ENCODE measurements around the gene GRPEL1. TPM values are rescaled to one million over a fixed set of nuclear protein-coding genes. Genes with fewer than 3 reads are reported as not detected.

The GRPEL1 gene
- total RNA-seq, 1 experiment from 2014 or later: 26.2 TPM

- Histone ChIP-seq H3K36me3 (no peaks in the 10 kb centered on the region), H3K9me3 (no peaks in the 10 kb centered on the region), H3K27me3 (no peaks in the 10 kb centered on the region), H3K4me3 (no peak overlapping the region)
- peak; percentile 25 for DNase-seq
Measured at GRCh38 chr4:7074426-7074825, 6.6 kb upstream of the GRPEL1 start.

- Histone ChIP-seq H3K9me3 (no peaks in the 10 kb centered on the region), H3K4me3 (no peak overlapping the region), H3K36me3 (no peaks in the 10 kb centered on the region), H3K27me3 (no peaks in the 10 kb centered on the region)
- peak; percentile 25 for DNase-seq
Measured at GRCh38 chr4:7073526-7074390, 5.9 kb upstream of the GRPEL1 start.

GRCh38 chr4:7073059-7073458 lies 5.2 kb upstream of the GRPEL1 start:
- H3K4me3 ChIP-seq: no peak overlapping the region

GRCh38 chr4:7070729-7071511 lies 3.1 kb upstream of the GRPEL1 start:
- peaks cover 8% of the 10 kb centered on the region; the same call in 1 of the 2 replicates for H3K36me3 ChIP-seq
- H3K4me3 ChIP-seq: no peak overlapping the region
- H3K27me3 ChIP-seq: no peaks in the 10 kb centered on the region
- DNase-seq: peak; percentile 35
- H3K9me3 ChIP-seq: no peaks in the 10 kb centered on the region

More at GRCh38 chr4:7073059-7073458, 5.2 kb upstream of the GRPEL1 start:
- Histone ChIP-seq H3K27me3 (no peaks in the 10 kb centered on the region), H3K36me3 (no peaks in the 10 kb centered on the region), H3K9me3 (no peaks in the 10 kb centered on the region)
- DNase-seq: no peak

GRCh38 chr4:7068883-7069282 lies 1.0 kb upstream of the GRPEL1 start:
- Histone ChIP-seq H3K9me3 (no peaks in the 10 kb centered on the region), H3K36me3 (peaks cover 16% of the 10 kb centered on the region), H3K4me3 (peak overlapping the region; percentile 76), H3K27me3 (no peaks in the 10 kb centered on the region)
- no peak for DNase-seq

- Histone ChIP-seq H3K9me3 (no peaks in the 10 kb centered on the region), H3K36me3 (peaks cover 21% of the 10 kb centered on the region)
- DNase-seq: no peak
Measured at GRCh38 chr4:7068279-7068842, 497 bp upstream of the GRPEL1 start.

GRCh38 chr4:7067126-7067451 lies 775 bp downstream of the GRPEL1 start:
- no peak for DNase-seq
- peaks cover 28% of the 10 kb centered on the region for H3K36me3 ChIP-seq
- H3K9me3 ChIP-seq: no peaks in the 10 kb centered on the region
- H3K4me3 ChIP-seq: peak overlapping the region; percentile 76
- H3K27me3 ChIP-seq: no peaks in the 10 kb centered on the region

More at GRCh38 chr4:7068279-7068842, 497 bp upstream of the GRPEL1 start:
- Histone ChIP-seq H3K27me3 (no peaks in the 10 kb centered on the region), H3K4me3 (peak overlapping the region; percentile 76)

- no peak for DNase-seq
- Histone ChIP-seq H3K27me3 (no peaks in the 10 kb centered on the region), H3K4me3 (peak overlapping the region; percentile 76), H3K36me3 (peaks cover 30% of the 10 kb centered on the region), H3K9me3 (no peaks in the 10 kb centered on the region)
Measured at GRCh38 chr4:7066493-7066892, 1.4 kb downstream of the GRPEL1 start.

- Histone ChIP-seq H3K9me3 (no peaks in the 10 kb centered on the region), H3K4me3 (no peak overlapping the region; the same call in 1 of the 2 replicates), H3K36me3 (peaks cover 32% of the 10 kb centered on the region), H3K27me3 (no peaks in the 10 kb centered on the region)
- no peak for DNase-seq
Measured at GRCh38 chr4:7066006-7066405, 1.9 kb downstream of the GRPEL1 start.

- Histone ChIP-seq H3K9me3 (no peaks in the 10 kb centered on the region), H3K36me3 (peaks cover 48% of the 10 kb centered on the region)
Measured at GRCh38 chr4:7063362-7063761, 4.5 kb downstream of the GRPEL1 start.

GRCh38 chr4:7062816-7063215 lies 5.0 kb downstream of the GRPEL1 start:
- peaks cover 48% of the 10 kb centered on the region for H3K36me3 ChIP-seq
- no peaks in the 10 kb centered on the region for H3K27me3 ChIP-seq
- H3K4me3 ChIP-seq: no peak overlapping the region
- H3K9me3 ChIP-seq: no peaks in the 10 kb centered on the region
- no peak for DNase-seq

More at GRCh38 chr4:7063362-7063761, 4.5 kb downstream of the GRPEL1 start:
- no peaks in the 10 kb centered on the region for H3K27me3 ChIP-seq
- DNase-seq: no peak
- H3K4me3 ChIP-seq: no peak overlapping the region

- Histone ChIP-seq H3K36me3 (peaks cover 47% of the 10 kb centered on the region), H3K27me3 (no peaks in the 10 kb centered on the region), H3K4me3 (no peak overlapping the region), H3K9me3 (no peaks in the 10 kb centered on the region)
- no peak for DNase-seq
Measured at GRCh38 chr4:7061815-7062214, 6.0 kb downstream of the GRPEL1 start.

GRCh38 chr4:7060346-7061150 lies 7.3 kb downstream of the GRPEL1 start:
- DNase-seq: no peak
- Histone ChIP-seq H3K9me3 (no peaks in the 10 kb centered on the region), H3K36me3 (peaks cover 40% of the 10 kb centered on the region), H3K27me3 (no peaks in the 10 kb centered on the region), H3K4me3 (no peak overlapping the region)

- Histone ChIP-seq H3K36me3 (peaks cover 35% of the 10 kb centered on the region), H3K27me3 (no peaks in the 10 kb centered on the region), H3K9me3 (no peaks in the 10 kb centered on the region), H3K4me3 (no peak overlapping the region)
- no peak for DNase-seq
Measured at GRCh38 chr4:7059662-7060061, 8.2 kb downstream of the GRPEL1 start.

GRCh38 chr4:7058792-7059191 lies 9.1 kb downstream of the GRPEL1 start:
- H3K27me3 ChIP-seq: no peaks in the 10 kb centered on the region
- H3K36me3 ChIP-seq: peaks cover 31% of the 10 kb centered on the region
- H3K9me3 ChIP-seq: no peaks in the 10 kb centered on the region
- no peak for DNase-seq
- no peak overlapping the region for H3K4me3 ChIP-seq

- Histone ChIP-seq H3K4me3 (no peak overlapping the region), H3K9me3 (no peaks in the 10 kb centered on the region), H3K36me3 (peaks cover 15% of the 10 kb centered on the region), H3K27me3 (no peaks in the 10 kb centered on the region)
- no peak for DNase-seq
Measured at GRCh38 chr4:7055990-7056325, 11.9 kb downstream of the GRPEL1 start.

All from MG63 (cell line).